Epithelial cell of proximal tubule (primary cell): ENCODE measurements around the gene PRELID3B. TPM values are rescaled to one million over a fixed set of nuclear protein-coding genes. Genes with fewer than 3 reads are reported as not detected.

Experiments
- DNase-seq: peaks from one replicate; pipeline ENCODE4 v3.0.0-alpha.2; 2011; ENCODE audit warnings: low read depth
- H3K4me3 ChIP-seq: 2 replicates; pipeline ENCODE4 v1.5.1; 2011; ENCODE audit warnings: low read depth, mild to moderate bottlenecking, low read length
- total RNA-seq: library from RNA; depleted of rRNA; stranded (reverse); fragments of >200 nt; gene quantifications from 2 replicates; pipeline ENCODE4 v1.2.3, GENCODE V29; 2015
- TF ChIP-seq, protein P1 (sequence below): conservative IDR thresholded peaks from 2 replicates; pipeline ENCODE4 v1.5.1; 2012; ENCODE audit warnings: low read depth, mild to moderate bottlenecking, low read length

The PRELID3B gene
- 75.7 and 76.3 TPM in 2 replicates for total RNA-seq

DNA sequence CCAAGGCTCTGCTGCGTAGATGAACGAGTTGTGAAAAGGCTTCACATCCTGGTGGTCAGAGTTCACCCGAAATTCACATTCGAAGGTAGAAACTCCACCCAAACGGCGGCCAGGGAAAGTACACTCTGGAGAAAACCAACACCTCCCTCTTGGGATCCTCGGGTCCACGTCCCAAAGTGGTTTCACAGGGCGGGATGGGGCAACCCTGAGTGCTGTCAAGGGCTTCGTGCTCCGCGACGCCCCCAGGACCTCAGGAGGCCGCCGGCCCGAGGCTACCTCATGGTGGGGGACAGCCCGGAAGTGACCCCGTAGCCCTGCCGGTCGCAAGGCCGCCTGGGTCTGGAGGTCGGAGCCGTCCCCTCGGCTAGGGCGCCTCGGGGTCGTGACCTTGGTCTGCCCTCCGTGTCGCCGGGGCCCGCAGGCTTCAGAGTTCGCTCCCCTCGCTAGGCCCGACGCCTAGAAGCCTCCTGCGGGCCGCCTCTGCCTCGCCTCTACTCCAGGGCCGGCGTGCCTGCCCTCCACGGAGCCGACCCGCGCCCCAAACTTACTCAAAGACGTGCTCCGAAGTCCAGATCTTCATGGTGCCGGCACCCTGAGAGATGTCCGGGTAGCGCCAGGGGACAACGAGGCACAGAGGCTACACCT lies at the start of gene PRELID3B:
Gene PRELID3B, minus strand, starts transcription at position 636 of the 645 bp plus-strand sequence. Its CDS starts 56 bp downstream, at position 580.
- H3K4me3 ChIP-seq, result peak within 1 kb of the TSS; percentile 78
- DNase-seq, result no peak
- TF ChIP-seq, protein P1, sequence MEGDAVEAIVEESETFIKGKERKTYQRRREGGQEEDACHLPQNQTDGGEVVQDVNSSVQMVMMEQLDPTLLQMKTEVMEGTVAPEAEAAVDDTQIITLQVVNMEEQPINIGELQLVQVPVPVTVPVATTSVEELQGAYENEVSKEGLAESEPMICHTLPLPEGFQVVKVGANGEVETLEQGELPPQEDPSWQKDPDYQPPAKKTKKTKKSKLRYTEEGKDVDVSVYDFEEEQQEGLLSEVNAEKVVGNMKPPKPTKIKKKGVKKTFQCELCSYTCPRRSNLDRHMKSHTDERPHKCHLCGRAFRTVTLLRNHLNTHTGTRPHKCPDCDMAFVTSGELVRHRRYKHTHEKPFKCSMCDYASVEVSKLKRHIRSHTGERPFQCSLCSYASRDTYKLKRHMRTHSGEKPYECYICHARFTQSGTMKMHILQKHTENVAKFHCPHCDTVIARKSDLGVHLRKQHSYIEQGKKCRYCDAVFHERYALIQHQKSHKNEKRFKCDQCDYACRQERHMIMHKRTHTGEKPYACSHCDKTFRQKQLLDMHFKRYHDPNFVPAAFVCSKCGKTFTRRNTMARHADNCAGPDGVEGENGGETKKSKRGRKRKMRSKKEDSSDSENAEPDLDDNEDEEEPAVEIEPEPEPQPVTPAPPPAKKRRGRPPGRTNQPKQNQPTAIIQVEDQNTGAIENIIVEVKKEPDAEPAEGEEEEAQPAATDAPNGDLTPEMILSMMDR, result no peak

DNA sequence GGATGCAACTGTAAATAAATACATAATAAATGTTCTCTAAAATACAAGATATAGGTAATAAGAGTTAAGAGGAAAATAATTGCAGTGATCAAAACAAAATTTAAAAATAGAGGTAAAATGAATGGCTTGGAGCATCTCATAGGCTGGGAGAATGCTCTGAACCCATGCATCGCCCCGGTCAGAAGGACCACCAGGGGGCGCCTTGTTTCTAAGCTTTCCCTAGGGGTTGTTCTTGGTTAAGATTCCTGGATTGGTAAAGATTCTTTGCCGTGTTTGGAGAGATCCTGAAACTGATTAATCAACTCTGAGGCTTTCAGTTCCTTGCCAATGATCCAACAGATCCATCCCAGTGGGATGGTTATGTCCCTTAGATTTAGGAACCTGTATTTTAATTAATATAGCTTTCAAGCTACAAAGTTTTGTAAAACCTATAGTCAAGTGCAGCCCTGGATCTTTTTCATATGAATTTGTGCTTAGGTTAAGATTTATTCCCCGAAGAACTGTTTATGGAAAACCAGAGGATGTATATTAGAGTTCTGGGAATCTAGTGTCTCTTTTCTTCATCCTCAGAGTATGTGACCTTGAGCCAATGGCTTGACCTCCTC lies 45.3 kb upstream of the PRELID3B start:
- no peak overlapping the region for H3K4me3 ChIP-seq
- TF ChIP-seq, protein P1, result peak; percentile 97
- peak; percentile 15 for DNase-seq

DNA sequence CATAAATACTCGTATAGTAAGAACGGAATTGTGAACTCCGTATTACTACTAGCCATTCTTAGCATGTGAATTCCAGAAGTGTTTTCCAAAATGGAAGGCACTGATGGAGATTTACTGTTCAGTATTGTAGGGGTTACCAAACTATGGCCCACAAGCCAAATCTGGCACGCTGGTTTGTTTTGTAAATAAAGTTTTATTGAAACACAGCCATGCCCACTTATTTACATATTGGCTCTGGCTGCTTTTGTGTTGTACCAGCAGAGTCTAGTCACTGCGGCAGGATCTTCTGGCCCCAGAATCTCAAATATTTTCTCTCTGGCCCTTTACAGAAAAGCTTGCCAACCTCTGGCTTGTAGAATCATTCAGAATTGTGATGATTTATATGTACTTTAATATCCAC lies 44.3 kb upstream of the PRELID3B start:
- H3K4me3 ChIP-seq, result no peak overlapping the region
- TF ChIP-seq, protein P1, result no peak
- DNase-seq, result no peak

DNA sequence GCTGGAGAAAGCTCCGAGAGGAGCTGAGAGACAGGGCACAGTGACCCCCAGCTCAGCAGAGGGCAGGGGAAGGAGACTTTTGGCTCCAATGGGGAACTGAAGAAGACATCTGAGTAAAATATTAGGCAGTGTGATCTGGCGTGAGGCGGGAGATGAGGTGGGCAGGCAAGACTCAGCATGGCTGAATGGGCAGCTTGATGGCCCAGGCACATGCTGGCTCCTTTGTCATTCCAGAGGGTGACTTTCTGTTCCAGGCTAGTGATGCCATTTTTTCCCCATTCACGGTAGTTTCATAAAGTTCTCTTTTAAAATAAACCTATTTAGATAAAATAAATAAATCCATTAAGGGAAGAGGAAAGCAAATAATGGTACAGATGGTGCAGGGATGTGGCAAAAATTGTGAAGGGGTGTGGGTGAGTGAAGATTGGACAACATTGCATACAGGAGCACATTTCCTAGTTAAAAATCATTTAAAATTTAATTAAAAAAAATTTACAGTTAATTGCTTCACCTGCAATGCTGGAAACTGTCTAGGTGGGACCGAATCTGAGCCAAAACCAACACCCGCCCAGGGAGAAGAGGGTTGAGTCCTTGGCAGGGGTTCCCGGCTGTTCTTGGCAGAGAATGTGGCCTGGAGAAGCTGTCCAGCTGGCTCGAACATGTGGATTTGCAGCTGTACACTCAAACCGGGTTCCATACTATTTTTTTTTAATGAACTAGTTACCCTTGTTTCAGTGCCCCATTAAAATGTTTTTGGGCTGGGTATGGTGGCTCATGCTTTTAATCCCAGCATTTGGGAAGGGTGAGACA lies 41.7 kb upstream of the PRELID3B start:
- TF ChIP-seq, protein P1, result no peak
- no peak for DNase-seq
- H3K4me3 ChIP-seq, result no peak overlapping the region

DNA sequence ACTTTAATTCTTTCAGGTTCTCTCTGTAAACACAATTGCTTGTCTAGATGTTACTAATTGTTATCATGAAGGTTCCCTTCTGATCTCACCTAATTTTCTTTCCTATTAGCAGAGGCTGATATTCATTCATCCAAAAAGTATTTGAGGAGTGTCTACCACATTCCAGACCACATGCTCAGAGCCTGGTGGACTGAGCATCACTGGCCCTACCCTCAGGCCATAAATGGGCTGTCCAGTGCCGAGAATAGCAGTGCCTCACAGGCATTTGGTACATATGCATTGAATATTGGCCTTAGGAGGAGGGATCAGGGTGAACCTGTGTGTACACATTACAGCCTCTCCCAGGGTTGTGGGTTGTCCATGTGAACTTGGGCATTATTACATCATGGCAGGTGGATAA lies 40.4 kb upstream of the PRELID3B start:
- no peak for DNase-seq
- TF ChIP-seq, protein P1, result no peak
- no peak overlapping the region for H3K4me3 ChIP-seq

DNA sequence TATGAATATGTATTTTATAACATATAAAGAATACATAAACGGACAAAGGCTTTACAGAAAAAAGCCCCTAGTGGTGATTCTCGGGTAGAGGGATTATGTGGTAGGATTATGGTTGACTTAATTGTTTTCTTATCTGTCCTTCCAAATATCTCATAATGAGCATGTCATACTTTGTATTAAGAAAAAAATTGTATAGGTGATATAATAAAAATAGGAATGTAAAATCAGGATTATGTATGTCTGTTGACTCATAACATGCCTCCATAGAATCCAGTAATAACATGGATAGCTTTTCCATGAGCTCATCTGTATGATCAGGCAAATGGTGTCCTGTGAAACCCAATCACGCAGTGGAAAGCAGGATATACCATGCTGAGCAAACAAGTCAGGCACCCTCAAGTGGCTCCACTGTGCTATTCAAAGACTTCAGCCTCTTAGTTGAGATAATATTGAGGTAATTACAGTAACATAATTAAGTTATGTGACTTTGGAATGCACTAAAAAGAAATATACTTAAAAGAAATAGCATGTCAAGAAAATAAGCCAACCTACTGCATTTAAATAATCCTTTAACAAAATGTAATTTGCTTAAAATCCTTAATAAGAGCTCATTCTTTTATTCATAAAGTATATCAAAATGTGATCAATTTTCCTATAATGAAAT lies 39.6 kb upstream of the PRELID3B start:
- no peak overlapping the region for H3K4me3 ChIP-seq
- TF ChIP-seq, protein P1, result peak; percentile 36
- no peak for DNase-seq
